Nephron progenitor cell (in vitro differentiated cells): ENCODE data around the gene SPRED2.

Experiments
- DNase-seq: peaks from one replicate; pipeline ENCODE4 v3.0.0; 2021
- H3K27ac Mint-ChIP-seq: 2 replicates; pipeline ENCODE4 v1.8.0; 2021; ENCODE audit warnings: mild to moderate bottlenecking, moderate library complexity, mixed read lengths
- H3K27me3 Mint-ChIP-seq: 2 replicates; pipeline ENCODE4 v1.8.0; 2021; ENCODE audit warnings: mild to moderate bottlenecking, low read depth, mixed read lengths; ENCODE audit not compliant: poor library complexity
- H3K36me3 Mint-ChIP-seq: 2 replicates; pipeline ENCODE4 v1.8.0; 2021; ENCODE audit warnings: low read depth, mixed read lengths
- H3K4me1 Mint-ChIP-seq: 2 replicates; pipeline ENCODE4 v1.8.0; 2021; ENCODE audit warnings: mixed read lengths
- H3K4me3 Mint-ChIP-seq: 2 replicates; pipeline ENCODE4 v1.8.0; 2021; ENCODE audit warnings: mild to moderate bottlenecking, moderate library complexity, mixed read lengths
- H3K9me3 Mint-ChIP-seq: 2 replicates; pipeline ENCODE4 v1.8.0; 2021; ENCODE audit warnings: mild to moderate bottlenecking, moderate library complexity, mixed read lengths
- TF ChIP-seq, protein P1 (sequence below): fragments of 200-600 bp; sonication (generic); IDR thresholded peaks from 2 replicates; pipeline ENCODE4 v1.5.0; 2021; ENCODE audit warnings: antibody characterized with exemption

The SPRED2 gene

DNA sequence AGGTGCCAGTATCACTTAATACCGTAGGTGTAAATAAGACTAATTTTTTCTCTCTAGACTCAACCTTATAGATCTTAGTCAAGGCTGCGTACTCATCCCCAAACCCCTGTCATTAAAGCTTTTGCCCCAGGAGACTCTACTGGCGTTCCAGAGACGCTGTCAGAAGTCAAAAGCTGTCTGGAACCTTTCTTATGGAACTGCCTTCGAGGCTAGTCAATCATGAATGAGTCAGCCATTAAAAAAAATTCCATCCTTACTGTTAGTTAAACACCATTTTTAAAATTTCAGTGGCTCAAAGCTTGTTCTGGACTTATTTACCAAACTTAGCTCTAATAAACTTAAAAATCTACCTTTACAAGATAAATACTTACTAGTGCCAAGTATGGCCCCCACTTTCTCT lies 52.1 kb downstream of the SPRED2 start:
- Mint-ChIP-seq H3K4me1 (peaks cover 65% of the 10 kb centered on the region), H3K36me3 (peaks cover 13% of the 10 kb centered on the region), H3K4me3 (no peak overlapping the region), H3K9me3 (no peaks in the 10 kb centered on the region), H3K27ac (no peak overlapping the region), H3K27me3 (no peaks in the 10 kb centered on the region)
- DNase-seq: no peak
- TF ChIP-seq, protein P1, sequence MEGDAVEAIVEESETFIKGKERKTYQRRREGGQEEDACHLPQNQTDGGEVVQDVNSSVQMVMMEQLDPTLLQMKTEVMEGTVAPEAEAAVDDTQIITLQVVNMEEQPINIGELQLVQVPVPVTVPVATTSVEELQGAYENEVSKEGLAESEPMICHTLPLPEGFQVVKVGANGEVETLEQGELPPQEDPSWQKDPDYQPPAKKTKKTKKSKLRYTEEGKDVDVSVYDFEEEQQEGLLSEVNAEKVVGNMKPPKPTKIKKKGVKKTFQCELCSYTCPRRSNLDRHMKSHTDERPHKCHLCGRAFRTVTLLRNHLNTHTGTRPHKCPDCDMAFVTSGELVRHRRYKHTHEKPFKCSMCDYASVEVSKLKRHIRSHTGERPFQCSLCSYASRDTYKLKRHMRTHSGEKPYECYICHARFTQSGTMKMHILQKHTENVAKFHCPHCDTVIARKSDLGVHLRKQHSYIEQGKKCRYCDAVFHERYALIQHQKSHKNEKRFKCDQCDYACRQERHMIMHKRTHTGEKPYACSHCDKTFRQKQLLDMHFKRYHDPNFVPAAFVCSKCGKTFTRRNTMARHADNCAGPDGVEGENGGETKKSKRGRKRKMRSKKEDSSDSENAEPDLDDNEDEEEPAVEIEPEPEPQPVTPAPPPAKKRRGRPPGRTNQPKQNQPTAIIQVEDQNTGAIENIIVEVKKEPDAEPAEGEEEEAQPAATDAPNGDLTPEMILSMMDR: no peak

DNA sequence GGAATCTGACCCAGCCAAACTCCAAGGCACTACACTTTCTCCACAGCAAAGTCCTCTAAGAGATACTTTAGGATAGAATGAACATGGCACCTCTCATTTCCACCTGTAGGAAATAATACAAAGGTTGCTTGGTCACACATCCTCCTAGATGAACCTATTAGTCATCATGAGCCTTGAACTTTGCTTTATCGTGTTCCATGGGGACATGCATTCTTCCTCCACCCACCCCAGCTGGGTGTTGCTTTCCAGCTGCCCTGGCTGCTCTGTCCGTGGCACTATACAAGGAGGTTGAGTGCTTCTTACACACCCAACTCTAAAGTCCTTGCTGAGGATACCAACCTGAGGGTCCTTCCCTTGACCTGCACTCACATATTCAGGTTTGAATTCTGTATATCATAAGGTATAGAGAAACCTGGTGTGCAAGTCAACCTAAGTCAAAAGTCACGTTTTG lies 52.7 kb downstream of the SPRED2 start:
- Mint-ChIP-seq H3K27ac (peak overlapping the region; percentile 37), H3K4me1 (peaks cover 66% of the 10 kb centered on the region), H3K4me3 (no peak overlapping the region), H3K27me3 (peaks cover 3% of the 10 kb centered on the region), H3K9me3 (no peaks in the 10 kb centered on the region), H3K36me3 (peaks cover 12% of the 10 kb centered on the region)
- TF ChIP-seq, protein P1: no peak
- DNase-seq: no peak

DNA sequence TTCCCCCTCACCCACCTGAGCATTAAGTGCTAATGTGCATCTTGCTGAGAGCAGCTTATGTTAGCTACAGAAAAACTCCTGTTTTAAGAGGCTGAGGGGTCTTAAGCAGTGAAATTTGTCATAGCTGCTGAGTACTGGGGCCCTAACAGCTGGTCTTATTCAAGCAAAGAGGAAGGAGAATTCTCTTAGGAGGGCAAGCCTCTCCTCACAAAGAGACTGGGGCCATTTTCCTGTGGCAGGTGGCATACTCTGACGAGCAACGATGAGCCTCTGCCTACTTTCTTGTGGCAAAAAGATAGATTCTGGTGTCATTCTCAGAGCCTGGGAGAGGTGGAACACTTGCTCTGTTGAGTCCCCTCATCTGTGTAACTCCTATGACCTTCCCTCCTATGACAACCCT lies 53.2 kb downstream of the SPRED2 start:
- Mint-ChIP-seq H3K27me3 (peaks cover 3% of the 10 kb centered on the region), H3K9me3 (no peaks in the 10 kb centered on the region), H3K4me1 (peaks cover 62% of the 10 kb centered on the region), H3K36me3 (peaks cover 12% of the 10 kb centered on the region), H3K27ac (peak overlapping the region; percentile 37), H3K4me3 (no peak overlapping the region)
- TF ChIP-seq, protein P1: no peak
- no peak for DNase-seq

DNA sequence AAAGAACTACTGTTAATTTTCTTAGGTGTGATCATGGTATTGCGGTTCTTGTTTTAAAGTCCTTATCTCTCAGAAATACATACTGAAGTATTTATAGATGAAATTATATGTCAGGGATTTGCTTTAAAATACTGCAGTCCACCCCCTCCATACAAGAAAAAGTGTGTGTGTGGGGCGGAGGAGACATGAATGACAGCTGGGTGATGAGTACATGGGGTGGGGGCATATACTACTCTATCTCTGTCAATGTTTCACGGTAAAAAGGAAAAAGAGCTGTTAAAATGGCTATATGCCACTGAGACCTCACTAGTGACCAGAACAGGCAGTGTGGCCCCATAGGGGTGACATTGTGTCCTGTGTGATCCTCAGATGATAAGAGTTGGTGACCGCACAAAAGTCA lies 54.1 kb downstream of the SPRED2 start:
- H3K9me3 Mint-ChIP-seq: no peaks in the 10 kb centered on the region
- H3K27ac Mint-ChIP-seq: no peak overlapping the region

DNA sequence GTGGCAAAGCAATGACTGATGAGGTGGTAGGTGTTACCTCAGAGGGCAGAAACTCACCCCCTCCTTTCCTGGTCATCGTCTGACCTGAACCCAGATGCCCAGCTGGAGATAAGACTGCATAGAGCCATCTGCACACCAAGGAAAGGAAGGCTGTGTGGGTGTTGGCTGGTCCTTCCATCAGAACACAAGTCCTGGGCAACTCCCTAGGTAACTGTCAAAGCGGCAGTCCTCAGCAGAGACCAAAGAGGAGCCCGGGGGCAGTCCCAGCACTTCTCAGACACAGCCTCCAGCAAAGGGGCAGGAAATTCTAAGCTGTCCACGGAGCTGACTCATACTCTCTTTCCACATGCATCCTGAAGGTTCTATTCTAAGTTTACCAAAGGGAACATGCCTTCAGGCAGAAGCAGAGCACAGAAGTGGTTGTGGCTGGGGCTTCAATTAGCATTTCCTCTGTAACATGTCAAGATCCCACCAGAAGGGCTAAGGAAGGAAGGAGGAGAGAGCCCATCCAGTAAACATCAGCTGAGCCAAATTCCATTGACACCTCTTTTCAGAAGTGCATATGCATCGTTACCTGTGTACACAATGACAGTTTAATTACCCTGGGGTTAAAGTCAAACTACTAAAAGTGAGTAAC lies 54.7 kb downstream of the SPRED2 start:
- no peak for DNase-seq
- Mint-ChIP-seq H3K27me3 (peaks cover 3% of the 10 kb centered on the region), H3K36me3 (peaks cover 23% of the 10 kb centered on the region), H3K27ac (no peak overlapping the region), H3K4me1 (peaks cover 61% of the 10 kb centered on the region), H3K9me3 (no peaks in the 10 kb centered on the region), H3K4me3 (no peak overlapping the region)
- TF ChIP-seq, protein P1: no peak

More for the DNA sequence above, 54.1 kb downstream of the SPRED2 start:
- Mint-ChIP-seq H3K36me3 (peaks cover 20% of the 10 kb centered on the region), H3K27me3 (peaks cover 3% of the 10 kb centered on the region), H3K4me1 (peaks cover 62% of the 10 kb centered on the region), H3K4me3 (no peak overlapping the region)
- TF ChIP-seq, protein P1: no peak
- DNase-seq: no peak

DNA sequence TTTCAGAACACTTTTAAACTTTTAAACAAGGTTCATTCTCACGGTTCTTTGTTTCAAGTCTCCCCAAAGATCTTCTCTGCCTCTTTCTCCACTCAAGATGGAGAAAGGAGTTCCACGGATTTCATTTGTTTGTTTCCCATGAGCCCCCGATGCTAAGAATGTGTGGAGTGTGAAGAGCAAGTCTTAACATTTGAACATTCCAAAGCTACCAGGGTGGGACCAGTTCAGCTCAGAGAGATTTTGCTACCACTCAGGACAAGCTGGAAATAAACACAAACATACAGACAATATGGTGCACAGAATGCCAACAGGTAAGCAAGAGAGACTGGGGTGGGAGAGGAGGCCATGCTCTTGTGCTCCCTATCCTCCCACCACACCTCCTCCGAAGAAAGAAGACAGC lies 56.7 kb downstream of the SPRED2 start:
- Mint-ChIP-seq H3K27ac (no peak overlapping the region), H3K27me3 (peaks cover 3% of the 10 kb centered on the region), H3K36me3 (peaks cover 23% of the 10 kb centered on the region), H3K4me3 (no peak overlapping the region), H3K4me1 (peaks cover 67% of the 10 kb centered on the region), H3K9me3 (no peaks in the 10 kb centered on the region)
- no peak for DNase-seq
- TF ChIP-seq, protein P1: no peak
